ENCODE measurements around the gene BPIFA1. TPM values are rescaled to one million over a fixed set of nuclear protein-coding genes. Genes with fewer than 3 reads are reported as not detected.

Gene BPIFA1
- total and polyA plus RNA-seq, 2 experiments from 2014 or later: not detected

DNA sequence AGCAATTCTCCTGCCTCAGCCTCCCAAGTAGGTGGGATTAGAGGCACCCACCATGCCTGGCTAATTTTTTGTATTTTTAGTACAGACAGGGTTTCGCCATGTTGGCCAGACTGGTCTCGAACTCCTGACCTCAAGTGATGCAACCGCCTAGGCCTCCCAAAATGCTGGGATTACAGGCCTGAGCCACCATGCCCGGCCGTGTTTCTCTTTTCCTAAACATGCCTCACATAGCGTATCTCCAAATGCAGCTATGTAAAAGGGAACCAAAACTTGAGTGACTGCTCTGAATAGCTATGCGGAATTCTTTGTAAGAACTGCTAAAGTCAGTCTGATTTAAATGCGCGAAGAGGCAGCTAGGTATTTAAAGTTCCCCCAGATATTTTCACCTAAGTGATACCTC lies 47.4 kb upstream of the BPIFA1 start:
- H4K20me1 ChIP-seq (replicated peaks; ENCODE audit: insufficient read depth): no peaks in the 10 kb centered on the region

More for the DNA sequence above, 47.4 kb upstream of the BPIFA1 start:
- DNase-seq (ENCODE audit: low spot score) (peak; percentile 50), ATAC-seq (peak; percentile 26)
- Histone ChIP-seq H3K27ac (ENCODE audit: low read depth) (0 out of 2 replicates have a peak overlapping the region, but pooled peaks have one; percentile 12), H3K4me1 (ENCODE audit: insufficient read depth) (no peaks in the 10 kb centered on the region), H3K27me3 (ENCODE audit: insufficient read depth) (no peaks in the 10 kb centered on the region), H2AFZ (no peak overlapping the region), H3F3A (replicated peaks; ENCODE audit: low read depth) (no peaks in the 10 kb centered on the region), H3K4me3 (no peak overlapping the region), H3K9me2 (ENCODE audit: insufficient read depth) (no peaks in the 10 kb centered on the region; the same call in 1 of the 2 replicates), H3K4me2 (0 out of 2 replicates have a peak overlapping the region, but pooled peaks have one; percentile 2), H3K36me3 (ENCODE audit: insufficient read depth) (no peaks in the 10 kb centered on the region), H3K79me2 (replicated peaks; ENCODE audit: insufficient read depth) (no peaks in the 10 kb centered on the region)
- Mint-ChIP-seq H3K9me3 (peaks cover 12% of the 10 kb centered on the region), H3K27ac (no peak overlapping the region), H3K27me3 (ENCODE audit: insufficient read depth, low read depth, poor library complexity) (peaks cover 5% of the 10 kb centered on the region), H3K36me3 (ENCODE audit: low read depth) (peaks cover 2% of the 10 kb centered on the region; the same call in 1 of the 3 replicates), H3K4me1 (0 out of 3 replicates have a peak, but pooled peaks cover 4% of the 10 kb centered on the region), H3K4me3 (no peak overlapping the region)
- TF ChIP-seq ZNF114 (CRISPR knock-in tag; IDR thresholded peaks at IDR 0.05): no peak
- TF ChIP-seq NANOG (IDR thresholded peaks at IDR 0.05; ENCODE audit: borderline replicate concordance): no peak
- TF ChIP-seq POLR2AphosphoS5 (IDR thresholded peaks at IDR 0.05; ENCODE audit: low read depth): no peak
- TF ChIP-seq, protein P1, sequence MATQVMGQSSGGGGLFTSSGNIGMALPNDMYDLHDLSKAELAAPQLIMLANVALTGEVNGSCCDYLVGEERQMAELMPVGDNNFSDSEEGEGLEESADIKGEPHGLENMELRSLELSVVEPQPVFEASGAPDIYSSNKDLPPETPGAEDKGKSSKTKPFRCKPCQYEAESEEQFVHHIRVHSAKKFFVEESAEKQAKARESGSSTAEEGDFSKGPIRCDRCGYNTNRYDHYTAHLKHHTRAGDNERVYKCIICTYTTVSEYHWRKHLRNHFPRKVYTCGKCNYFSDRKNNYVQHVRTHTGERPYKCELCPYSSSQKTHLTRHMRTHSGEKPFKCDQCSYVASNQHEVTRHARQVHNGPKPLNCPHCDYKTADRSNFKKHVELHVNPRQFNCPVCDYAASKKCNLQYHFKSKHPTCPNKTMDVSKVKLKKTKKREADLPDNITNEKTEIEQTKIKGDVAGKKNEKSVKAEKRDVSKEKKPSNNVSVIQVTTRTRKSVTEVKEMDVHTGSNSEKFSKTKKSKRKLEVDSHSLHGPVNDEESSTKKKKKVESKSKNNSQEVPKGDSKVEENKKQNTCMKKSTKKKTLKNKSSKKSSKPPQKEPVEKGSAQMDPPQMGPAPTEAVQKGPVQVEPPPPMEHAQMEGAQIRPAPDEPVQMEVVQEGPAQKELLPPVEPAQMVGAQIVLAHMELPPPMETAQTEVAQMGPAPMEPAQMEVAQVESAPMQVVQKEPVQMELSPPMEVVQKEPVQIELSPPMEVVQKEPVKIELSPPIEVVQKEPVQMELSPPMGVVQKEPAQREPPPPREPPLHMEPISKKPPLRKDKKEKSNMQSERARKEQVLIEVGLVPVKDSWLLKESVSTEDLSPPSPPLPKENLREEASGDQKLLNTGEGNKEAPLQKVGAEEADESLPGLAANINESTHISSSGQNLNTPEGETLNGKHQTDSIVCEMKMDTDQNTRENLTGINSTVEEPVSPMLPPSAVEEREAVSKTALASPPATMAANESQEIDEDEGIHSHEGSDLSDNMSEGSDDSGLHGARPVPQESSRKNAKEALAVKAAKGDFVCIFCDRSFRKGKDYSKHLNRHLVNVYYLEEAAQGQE (IDR thresholded peaks at IDR 0.05; ENCODE audit: unreplicated experiment): no peak
- TF ChIP-seq STAT1 (IDR thresholded peaks at IDR 0.05; ENCODE audit: unreplicated experiment): no peak
- no peak for TF ChIP-seq ZNF331 (CRISPR knock-in tag; IDR thresholded peaks at IDR 0.05; ENCODE audit: low read depth)
- no peak for TF ChIP-seq JUNB (IDR thresholded peaks at IDR 0.05; ENCODE audit: unreplicated experiment)
- TF ChIP-seq EZH2 (IDR thresholded peaks at IDR 0.05; ENCODE audit: low read depth, unreplicated experiment): no peak
- TF ChIP-seq, protein P2, sequence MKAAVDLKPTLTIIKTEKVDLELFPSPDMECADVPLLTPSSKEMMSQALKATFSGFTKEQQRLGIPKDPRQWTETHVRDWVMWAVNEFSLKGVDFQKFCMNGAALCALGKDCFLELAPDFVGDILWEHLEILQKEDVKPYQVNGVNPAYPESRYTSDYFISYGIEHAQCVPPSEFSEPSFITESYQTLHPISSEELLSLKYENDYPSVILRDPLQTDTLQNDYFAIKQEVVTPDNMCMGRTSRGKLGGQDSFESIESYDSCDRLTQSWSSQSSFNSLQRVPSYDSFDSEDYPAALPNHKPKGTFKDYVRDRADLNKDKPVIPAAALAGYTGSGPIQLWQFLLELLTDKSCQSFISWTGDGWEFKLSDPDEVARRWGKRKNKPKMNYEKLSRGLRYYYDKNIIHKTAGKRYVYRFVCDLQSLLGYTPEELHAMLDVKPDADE (IDR thresholded peaks at IDR 0.05): no peak
- TF ChIP-seq, protein P3, sequence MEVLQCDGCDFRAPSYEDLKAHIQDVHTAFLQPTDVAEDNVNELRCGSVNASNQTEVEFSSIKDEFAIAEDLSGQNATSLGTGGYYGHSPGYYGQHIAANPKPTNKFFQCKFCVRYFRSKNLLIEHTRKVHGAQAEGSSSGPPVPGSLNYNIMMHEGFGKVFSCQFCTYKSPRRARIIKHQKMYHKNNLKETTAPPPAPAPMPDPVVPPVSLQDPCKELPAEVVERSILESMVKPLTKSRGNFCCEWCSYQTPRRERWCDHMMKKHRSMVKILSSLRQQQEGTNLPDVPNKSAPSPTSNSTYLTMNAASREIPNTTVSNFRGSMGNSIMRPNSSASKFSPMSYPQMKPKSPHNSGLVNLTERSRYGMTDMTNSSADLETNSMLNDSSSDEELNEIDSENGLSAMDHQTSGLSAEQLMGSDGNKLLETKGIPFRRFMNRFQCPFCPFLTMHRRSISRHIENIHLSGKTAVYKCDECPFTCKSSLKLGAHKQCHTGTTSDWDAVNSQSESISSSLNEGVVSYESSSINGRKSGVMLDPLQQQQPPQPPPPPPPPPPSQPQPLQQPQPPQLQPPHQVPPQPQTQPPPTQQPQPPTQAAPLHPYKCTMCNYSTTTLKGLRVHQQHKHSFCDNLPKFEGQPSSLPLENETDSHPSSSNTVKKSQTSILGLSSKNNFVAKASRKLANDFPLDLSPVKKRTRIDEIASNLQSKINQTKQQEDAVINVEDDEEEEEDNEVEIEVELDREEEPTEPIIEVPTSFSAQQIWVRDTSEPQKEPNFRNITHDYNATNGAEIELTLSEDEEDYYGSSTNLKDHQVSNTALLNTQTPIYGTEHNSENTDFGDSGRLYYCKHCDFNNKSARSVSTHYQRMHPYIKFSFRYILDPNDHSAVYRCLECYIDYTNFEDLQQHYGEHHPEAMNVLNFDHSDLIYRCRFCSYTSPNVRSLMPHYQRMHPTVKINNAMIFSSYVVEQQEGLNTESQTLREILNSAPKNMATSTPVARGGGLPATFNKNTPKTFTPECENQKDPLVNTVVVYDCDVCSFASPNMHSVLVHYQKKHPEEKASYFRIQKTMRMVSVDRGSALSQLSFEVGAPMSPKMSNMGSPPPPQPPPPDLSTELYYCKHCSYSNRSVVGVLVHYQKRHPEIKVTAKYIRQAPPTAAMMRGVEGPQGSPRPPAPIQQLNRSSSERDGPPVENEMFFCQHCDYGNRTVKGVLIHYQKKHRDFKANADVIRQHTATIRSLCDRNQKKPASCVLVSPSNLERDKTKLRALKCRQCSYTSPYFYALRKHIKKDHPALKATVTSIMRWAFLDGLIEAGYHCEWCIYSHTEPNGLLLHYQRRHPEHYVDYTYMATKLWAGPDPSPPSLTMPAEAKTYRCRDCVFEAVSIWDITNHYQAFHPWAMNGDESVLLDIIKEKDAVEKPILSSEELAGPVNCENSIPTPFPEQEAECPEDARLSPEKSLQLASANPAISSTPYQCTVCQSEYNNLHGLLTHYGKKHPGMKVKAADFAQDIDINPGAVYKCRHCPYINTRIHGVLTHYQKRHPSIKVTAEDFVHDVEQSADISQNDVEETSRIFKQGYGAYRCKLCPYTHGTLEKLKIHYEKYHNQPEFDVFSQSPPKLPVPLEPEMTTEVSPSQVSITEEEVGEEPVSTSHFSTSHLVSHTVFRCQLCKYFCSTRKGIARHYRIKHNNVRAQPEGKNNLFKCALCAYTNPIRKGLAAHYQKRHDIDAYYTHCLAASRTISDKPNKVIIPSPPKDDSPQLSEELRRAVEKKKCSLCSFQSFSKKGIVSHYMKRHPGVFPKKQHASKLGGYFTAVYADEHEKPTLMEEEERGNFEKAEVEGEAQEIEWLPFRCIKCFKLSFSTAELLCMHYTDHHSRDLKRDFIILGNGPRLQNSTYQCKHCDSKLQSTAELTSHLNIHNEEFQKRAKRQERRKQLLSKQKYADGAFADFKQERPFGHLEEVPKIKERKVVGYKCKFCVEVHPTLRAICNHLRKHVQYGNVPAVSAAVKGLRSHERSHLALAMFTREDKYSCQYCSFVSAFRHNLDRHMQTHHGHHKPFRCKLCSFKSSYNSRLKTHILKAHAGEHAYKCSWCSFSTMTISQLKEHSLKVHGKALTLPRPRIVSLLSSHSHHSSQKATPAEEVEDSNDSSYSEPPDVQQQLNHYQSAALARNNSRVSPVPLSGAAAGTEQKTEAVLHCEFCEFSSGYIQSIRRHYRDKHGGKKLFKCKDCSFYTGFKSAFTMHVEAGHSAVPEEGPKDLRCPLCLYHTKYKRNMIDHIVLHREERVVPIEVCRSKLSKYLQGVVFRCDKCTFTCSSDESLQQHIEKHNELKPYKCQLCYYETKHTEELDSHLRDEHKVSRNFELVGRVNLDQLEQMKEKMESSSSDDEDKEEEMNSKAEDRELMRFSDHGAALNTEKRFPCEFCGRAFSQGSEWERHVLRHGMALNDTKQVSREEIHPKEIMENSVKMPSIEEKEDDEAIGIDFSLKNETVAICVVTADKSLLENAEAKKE (CRISPR knock-in tag; IDR thresholded peaks at IDR 0.05): no peak
- TF ChIP-seq CREB1 (CRISPR knock-in tag; IDR thresholded peaks at IDR 0.05; ENCODE audit: low read depth): no peak
- TF ChIP-seq, protein P4, sequence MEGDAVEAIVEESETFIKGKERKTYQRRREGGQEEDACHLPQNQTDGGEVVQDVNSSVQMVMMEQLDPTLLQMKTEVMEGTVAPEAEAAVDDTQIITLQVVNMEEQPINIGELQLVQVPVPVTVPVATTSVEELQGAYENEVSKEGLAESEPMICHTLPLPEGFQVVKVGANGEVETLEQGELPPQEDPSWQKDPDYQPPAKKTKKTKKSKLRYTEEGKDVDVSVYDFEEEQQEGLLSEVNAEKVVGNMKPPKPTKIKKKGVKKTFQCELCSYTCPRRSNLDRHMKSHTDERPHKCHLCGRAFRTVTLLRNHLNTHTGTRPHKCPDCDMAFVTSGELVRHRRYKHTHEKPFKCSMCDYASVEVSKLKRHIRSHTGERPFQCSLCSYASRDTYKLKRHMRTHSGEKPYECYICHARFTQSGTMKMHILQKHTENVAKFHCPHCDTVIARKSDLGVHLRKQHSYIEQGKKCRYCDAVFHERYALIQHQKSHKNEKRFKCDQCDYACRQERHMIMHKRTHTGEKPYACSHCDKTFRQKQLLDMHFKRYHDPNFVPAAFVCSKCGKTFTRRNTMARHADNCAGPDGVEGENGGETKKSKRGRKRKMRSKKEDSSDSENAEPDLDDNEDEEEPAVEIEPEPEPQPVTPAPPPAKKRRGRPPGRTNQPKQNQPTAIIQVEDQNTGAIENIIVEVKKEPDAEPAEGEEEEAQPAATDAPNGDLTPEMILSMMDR (conservative IDR thresholded peaks at IDR 0.05; ENCODE audit: low read depth in 2 of 2): no peak
- no peak for TF ChIP-seq EZH2phosphoT487 (IDR thresholded peaks at IDR 0.05; ENCODE audit: unreplicated experiment)

All from GM23338 (cell line).